ENCODE measurements around the gene ADCY7. TPM values are rescaled to one million over a fixed set of nuclear protein-coding genes. Genes with fewer than 3 reads are reported as not detected.

ADCY7 gene
- total and polyA plus RNA-seq, 9 of the 15 experiments (the other 6 are each of a cell fraction or from before 2014, with no cell fraction given), result 2.3 to 108 (median 28.6) TPM

GRCh38 chr16:50263060-50263909, 3.1 kb upstream of the ADCY7 start (continued):
- TF ChIP-seq ZBTB40 (IDR thresholded peaks at IDR 0.05) (no peak), ZBTB40 (CRISPR knock-in tag; IDR thresholded peaks at IDR 0.05) (no peak), ZBTB2 (IDR thresholded peaks at IDR 0.05) (no peak), ID3 (CRISPR knock-in tag; IDR thresholded peaks at IDR 0.05) (no peak), ID3 (tag; IDR thresholded peaks at IDR 0.05) (no peak), SOX6 (IDR thresholded peaks at IDR 0.05) (peak; percentile 51; the same call in 1 of the 2 replicates), ZNF764 (CRISPR knock-in tag; IDR thresholded peaks at IDR 0.05; ENCODE audit: low read depth) (no peak), PHTF2 (CRISPR knock-in tag; IDR thresholded peaks at IDR 0.05) (no peak), HDGF (IDR thresholded peaks at IDR 0.05) (no peak), TRIM25 (IDR thresholded peaks at IDR 0.05; ENCODE audit: borderline replicate concordance) (no peak), MTA1 (IDR thresholded peaks at IDR 0.05; ENCODE audit: borderline replicate concordance) (no peak), TEAD2 (tag; IDR thresholded peaks at IDR 0.05) (no peak)
